Osteocyte (in vitro differentiated cells): ENCODE data around the gene KRTAP10-4. TPM values are rescaled to one million over a fixed set of nuclear protein-coding genes. Genes with fewer than 3 reads are reported as not detected.
"Not testable (repeated sequence)": the region's sequence is repeated elsewhere in the genome, so short reads cannot be mapped to it uniquely, and the experiment has no call there.

Experiments
- DNase-seq: peaks from one replicate; pipeline ENCODE4 v3.0.0; 2021; ENCODE audit warnings: mixed read lengths; ENCODE audit not compliant: unreplicated experiment; ENCODE audit errors: extremely low spot score
- H3K27ac Mint-ChIP-seq: one replicate; pipeline ENCODE4 v1.8.0; 2021; ENCODE audit warnings: mild to moderate bottlenecking, mixed read lengths; ENCODE audit not compliant: unreplicated experiment
- H3K27me3 Mint-ChIP-seq: one replicate; pipeline ENCODE4 v1.8.0; 2021; ENCODE audit warnings: mixed read lengths; ENCODE audit not compliant: unreplicated experiment
- H3K36me3 Mint-ChIP-seq: one replicate; pipeline ENCODE4 v1.8.0; 2021; ENCODE audit warnings: mixed read lengths; ENCODE audit not compliant: unreplicated experiment
- H3K4me1 Mint-ChIP-seq: one replicate; pipeline ENCODE4 v1.8.0; 2021; ENCODE audit warnings: mixed read lengths; ENCODE audit not compliant: unreplicated experiment
- H3K4me3 Mint-ChIP-seq: one replicate; pipeline ENCODE4 v1.8.0; 2021; ENCODE audit warnings: mild to moderate bottlenecking, moderate library complexity, mixed read lengths; ENCODE audit not compliant: unreplicated experiment
- H3K9me3 Mint-ChIP-seq: one replicate; pipeline ENCODE4 v1.8.0; 2021; ENCODE audit warnings: mixed read lengths; ENCODE audit not compliant: unreplicated experiment
- total RNA-seq: library from RNA; stranded (reverse); gene quantifications from 2 replicates; pipeline ENCODE4 v1.2.1, GENCODE V29; 2021
- TF ChIP-seq, protein P1 (sequence below): fragments of 200-600 bp; sonication (generic); IDR thresholded peaks from 2 replicates; pipeline ENCODE4 v1.5.0; 2021; ENCODE audit warnings: antibody characterized with exemption, mild to moderate bottlenecking, moderate library complexity

Gene KRTAP10-4
- total RNA-seq, 1 donor from 2014 or later = not detected

DNA sequence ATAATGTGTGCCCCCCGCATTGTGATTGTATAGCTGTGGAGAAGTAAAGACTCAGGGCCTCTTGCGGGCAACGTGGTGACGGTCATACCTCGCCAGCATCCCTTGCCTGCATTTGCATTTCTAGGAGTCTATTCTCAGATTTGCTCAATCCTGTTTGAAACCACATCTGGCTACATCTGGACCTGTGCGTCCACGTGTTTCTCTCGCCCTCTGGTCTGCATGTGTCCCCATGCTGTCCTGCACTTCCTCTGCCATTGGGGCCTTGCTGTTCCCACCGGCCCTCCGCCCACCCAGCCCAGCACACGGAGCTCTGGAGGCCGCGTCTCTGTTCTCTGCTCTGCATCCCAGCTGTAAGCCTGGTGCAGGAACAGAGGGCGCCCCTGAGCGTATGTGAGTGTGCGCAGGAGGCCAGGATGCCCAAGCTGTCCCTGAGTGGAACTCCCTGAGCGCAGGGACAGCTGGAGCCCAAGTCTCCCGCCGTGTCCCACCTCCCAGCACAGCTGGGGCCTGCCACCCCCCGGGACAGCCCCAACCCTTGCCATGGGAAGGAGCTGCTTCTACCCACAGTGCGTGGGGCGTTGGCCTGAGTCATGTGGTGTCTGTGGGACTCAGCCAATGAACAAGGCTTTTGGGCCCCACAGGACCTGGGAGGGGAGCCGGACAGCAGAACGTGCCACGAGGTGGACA is 23.9 kb upstream of the KRTAP10-4 start:
- H3K4me3 Mint-ChIP-seq = no peak overlapping the region
- no peak overlapping the region for H3K27ac Mint-ChIP-seq
- H3K36me3 Mint-ChIP-seq = peaks cover 5% of the 10 kb centered on the region
- no peak for DNase-seq
- TF ChIP-seq, protein P1, sequence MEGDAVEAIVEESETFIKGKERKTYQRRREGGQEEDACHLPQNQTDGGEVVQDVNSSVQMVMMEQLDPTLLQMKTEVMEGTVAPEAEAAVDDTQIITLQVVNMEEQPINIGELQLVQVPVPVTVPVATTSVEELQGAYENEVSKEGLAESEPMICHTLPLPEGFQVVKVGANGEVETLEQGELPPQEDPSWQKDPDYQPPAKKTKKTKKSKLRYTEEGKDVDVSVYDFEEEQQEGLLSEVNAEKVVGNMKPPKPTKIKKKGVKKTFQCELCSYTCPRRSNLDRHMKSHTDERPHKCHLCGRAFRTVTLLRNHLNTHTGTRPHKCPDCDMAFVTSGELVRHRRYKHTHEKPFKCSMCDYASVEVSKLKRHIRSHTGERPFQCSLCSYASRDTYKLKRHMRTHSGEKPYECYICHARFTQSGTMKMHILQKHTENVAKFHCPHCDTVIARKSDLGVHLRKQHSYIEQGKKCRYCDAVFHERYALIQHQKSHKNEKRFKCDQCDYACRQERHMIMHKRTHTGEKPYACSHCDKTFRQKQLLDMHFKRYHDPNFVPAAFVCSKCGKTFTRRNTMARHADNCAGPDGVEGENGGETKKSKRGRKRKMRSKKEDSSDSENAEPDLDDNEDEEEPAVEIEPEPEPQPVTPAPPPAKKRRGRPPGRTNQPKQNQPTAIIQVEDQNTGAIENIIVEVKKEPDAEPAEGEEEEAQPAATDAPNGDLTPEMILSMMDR = no peak
- peaks cover 3% of the 10 kb centered on the region for H3K4me1 Mint-ChIP-seq
- peaks cover 16% of the 10 kb centered on the region for H3K9me3 Mint-ChIP-seq
- H3K27me3 Mint-ChIP-seq = peaks cover 41% of the 10 kb centered on the region

- not testable (repeated sequence) for H3K4me1 Mint-ChIP-seq, H3K4me3 Mint-ChIP-seq, H3K27ac Mint-ChIP-seq, H3K36me3 Mint-ChIP-seq
- peaks cover 16% of the 10 kb centered on the region for H3K9me3 Mint-ChIP-seq
- DNase-seq = peak; percentile 84
- H3K27me3 Mint-ChIP-seq = peaks cover 45% of the 10 kb centered on the region
Measured at GRCh38 chr21:44550285-44550684, 23.2 kb upstream of the KRTAP10-4 start.

DNA sequence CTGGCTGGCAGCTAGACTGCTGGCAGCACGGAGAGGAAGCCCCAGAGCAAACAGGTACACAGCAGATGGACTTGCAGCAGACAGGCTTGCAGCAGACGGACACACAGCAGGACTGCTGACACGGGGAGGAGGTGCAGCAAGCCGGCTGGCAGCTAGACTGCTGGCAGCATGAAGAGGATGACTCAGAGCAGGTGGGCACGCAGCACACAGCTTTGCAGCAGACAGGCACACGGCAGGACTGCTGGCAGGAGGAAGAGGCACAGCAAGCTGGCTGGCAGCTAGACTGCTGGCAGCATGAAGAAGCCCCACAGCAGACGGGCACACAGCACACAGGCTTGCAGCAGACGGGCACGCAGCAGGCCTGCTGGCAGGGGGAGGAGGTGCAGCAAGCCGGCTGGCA is 22.7 kb upstream of the KRTAP10-4 start:
- no peak for DNase-seq
- H3K4me3 Mint-ChIP-seq = no peak overlapping the region

DNA sequence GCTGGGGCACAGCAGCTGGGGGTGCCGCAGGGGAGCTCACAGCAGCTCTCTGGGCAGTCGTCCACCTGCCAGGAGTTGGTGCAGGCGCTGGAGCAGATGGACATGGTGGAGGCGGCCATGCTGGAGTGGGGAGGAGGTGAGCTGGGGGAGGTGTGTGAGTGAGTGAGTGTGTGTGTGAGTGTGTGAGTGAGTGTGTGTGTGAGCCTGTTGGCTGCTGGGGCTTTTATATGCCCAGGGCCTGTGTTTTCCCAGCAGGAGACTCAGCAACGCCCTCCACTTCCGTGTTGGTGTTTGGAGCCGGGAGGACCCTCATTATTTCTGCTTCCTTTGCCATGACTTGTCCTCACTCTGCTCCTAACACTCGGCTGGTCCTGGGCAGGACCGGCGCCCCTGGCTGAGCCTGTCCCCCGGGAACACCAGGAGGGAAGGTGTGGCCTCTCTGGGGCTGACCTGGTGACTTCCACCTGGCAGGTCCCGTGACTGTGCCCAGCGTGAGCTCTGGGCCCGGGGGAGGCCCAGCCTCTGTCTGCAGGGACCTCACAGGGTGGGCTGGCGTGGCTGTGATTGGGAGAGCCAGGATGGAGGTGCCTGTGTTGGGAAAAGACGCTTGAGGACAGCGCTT is 22.1 kb upstream of the KRTAP10-4 start, which contains the start of gene KRTAP10-2:
KRTAP10-2 (minus strand) TSS at position 166 of the 622 bp plus-strand sequence; CDS start at position 119, 47 bp downstream.
- Mint-ChIP-seq H3K27ac (no peak within 1 kb of the TSS), H3K4me3 (no peak within 1 kb of the TSS), H3K27me3 (peaks cover 50% of the 10 kb centered on the region), H3K36me3 (peaks cover 5% of the 10 kb centered on the region), H3K4me1 (peaks cover 3% of the 10 kb centered on the region), H3K9me3 (peaks cover 10% of the 10 kb centered on the region)
- TF ChIP-seq, protein P1 = no peak
- peak; percentile 83 for DNase-seq

More for the DNA sequence above, 22.7 kb upstream of the KRTAP10-4 start:
- Mint-ChIP-seq H3K36me3 (peaks cover 5% of the 10 kb centered on the region), H3K27ac (no peak overlapping the region), H3K9me3 (peaks cover 10% of the 10 kb centered on the region), H3K27me3 (peaks cover 47% of the 10 kb centered on the region), H3K4me1 (peaks cover 3% of the 10 kb centered on the region)
- TF ChIP-seq, protein P1 = no peak

DNA sequence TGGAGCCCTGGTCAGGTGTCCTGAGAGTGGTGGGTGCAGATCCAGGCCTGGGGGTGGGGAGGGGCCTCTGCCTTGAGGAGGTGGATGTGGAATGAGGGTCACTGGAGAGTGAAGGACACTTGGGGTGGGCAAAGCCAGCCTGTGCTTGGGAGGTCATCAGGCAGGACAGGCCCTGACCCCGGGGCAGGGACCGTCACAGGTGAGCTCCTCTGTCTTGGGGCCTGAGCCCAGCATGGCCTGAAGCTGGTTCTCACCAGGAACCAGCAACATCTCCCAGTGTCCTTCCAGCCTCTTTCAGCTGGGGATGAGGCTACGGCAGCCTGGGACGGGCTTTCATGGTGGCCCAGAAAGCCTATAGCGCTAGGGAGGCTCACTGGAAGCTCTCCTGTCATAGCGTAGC is 21.4 kb upstream of the KRTAP10-4 start:
- peaks cover 3% of the 10 kb centered on the region for H3K4me1 Mint-ChIP-seq
- peaks cover under 1% of the 10 kb centered on the region for H3K36me3 Mint-ChIP-seq
- H3K27me3 Mint-ChIP-seq = peaks cover 45% of the 10 kb centered on the region
- no peak overlapping the region for H3K27ac Mint-ChIP-seq
- TF ChIP-seq, protein P1 = no peak
- H3K9me3 Mint-ChIP-seq = peaks cover 3% of the 10 kb centered on the region
- DNase-seq = no peak
- H3K4me3 Mint-ChIP-seq = no peak overlapping the region
